ENCODE measurements around the gene ITPRIPL2. TPM values are rescaled to one million over a fixed set of nuclear protein-coding genes. Genes with fewer than 3 reads are reported as not detected.

Gene ITPRIPL2
- polyA plus RNA-seq, 1 donor from 2014 or later, result not detected

DNA sequence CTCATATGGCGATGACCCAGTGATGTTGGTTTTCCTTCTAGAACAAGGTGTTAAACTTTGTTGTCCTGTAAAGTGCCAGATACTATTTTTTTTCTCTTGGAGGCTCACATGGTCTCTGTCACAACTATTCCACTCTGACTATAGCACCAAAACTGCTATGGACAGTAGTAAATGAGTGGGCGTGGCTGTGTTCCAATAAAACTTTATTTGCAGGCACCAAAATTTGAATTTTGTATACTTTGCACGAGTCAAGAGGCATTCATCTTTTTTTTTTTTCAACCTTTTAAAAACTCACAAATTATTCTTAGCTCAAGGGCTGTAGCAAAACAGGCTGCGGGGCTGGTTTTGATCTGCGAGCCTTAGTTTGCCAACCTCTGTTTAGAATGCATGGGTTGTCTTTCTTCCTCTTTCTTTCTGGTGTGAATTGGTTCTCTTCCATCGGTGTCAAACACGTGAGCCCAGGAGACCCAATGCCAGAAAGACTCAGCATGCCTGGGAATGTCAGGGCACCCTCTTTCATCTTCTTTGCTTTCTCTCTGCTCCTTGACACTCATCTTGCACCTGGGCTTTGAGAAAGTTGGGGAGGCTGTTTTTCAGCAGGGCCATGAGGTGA is 56.4 kb downstream of the ITPRIPL2 start:
- Histone ChIP-seq H3K9ac (ENCODE audit: low read length) (no peak overlapping the region), H3K27me3 (ENCODE audit: insufficient read depth, low read depth, low read length) (peaks cover 9% of the 10 kb centered on the region), H3K27ac (ENCODE audit: low read length) (no peak overlapping the region)

More for the DNA sequence above, 56.4 kb downstream of the ITPRIPL2 start:
- H2AFZ ChIP-seq (ENCODE audit: low read depth, low read length), result no peak overlapping the region
- TF ChIP-seq, protein P1, sequence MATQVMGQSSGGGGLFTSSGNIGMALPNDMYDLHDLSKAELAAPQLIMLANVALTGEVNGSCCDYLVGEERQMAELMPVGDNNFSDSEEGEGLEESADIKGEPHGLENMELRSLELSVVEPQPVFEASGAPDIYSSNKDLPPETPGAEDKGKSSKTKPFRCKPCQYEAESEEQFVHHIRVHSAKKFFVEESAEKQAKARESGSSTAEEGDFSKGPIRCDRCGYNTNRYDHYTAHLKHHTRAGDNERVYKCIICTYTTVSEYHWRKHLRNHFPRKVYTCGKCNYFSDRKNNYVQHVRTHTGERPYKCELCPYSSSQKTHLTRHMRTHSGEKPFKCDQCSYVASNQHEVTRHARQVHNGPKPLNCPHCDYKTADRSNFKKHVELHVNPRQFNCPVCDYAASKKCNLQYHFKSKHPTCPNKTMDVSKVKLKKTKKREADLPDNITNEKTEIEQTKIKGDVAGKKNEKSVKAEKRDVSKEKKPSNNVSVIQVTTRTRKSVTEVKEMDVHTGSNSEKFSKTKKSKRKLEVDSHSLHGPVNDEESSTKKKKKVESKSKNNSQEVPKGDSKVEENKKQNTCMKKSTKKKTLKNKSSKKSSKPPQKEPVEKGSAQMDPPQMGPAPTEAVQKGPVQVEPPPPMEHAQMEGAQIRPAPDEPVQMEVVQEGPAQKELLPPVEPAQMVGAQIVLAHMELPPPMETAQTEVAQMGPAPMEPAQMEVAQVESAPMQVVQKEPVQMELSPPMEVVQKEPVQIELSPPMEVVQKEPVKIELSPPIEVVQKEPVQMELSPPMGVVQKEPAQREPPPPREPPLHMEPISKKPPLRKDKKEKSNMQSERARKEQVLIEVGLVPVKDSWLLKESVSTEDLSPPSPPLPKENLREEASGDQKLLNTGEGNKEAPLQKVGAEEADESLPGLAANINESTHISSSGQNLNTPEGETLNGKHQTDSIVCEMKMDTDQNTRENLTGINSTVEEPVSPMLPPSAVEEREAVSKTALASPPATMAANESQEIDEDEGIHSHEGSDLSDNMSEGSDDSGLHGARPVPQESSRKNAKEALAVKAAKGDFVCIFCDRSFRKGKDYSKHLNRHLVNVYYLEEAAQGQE (IDR thresholded peaks at IDR 0.05; ENCODE audit: borderline replicate concordance), result no peak
- no peak for TF ChIP-seq MXI1 (conservative IDR thresholded peaks at IDR 0.05; ENCODE audit: poor library complexity, severe bottlenecking)
- no peaks in the 10 kb centered on the region for H3K36me3 ChIP-seq (ENCODE audit: insufficient read depth, low read length)
- H3F3A ChIP-seq (ENCODE audit: insufficient read depth, low read length, poor library complexity, severe bottlenecking), result no peaks in the 10 kb centered on the region
- H3K4me2 ChIP-seq (ENCODE audit: low read length), result no peak overlapping the region
- H3K9me3 ChIP-seq (ENCODE audit: low read length), result no peaks in the 10 kb centered on the region
- H3K79me2 ChIP-seq (replicated peaks; ENCODE audit: insufficient read depth, low read length), result no peaks in the 10 kb centered on the region
- H3K9me2 ChIP-seq (ENCODE audit: insufficient read depth, low read length), result no peaks in the 10 kb centered on the region
- no peak overlapping the region for H3K4me3 ChIP-seq (ENCODE audit: low read length)
- H4K20me1 ChIP-seq (ENCODE audit: insufficient read depth), result no peaks in the 10 kb centered on the region

Other genes with a start within 250 kb of the ITPRIPL2 start
- gene SMG1, start 187.6 kb upstream of the ITPRIPL2 start, polyA plus RNA-seq, result 26.3 and 32.7 TPM in 2 replicates
- gene TMC7, start 130.0 kb upstream of the ITPRIPL2 start, polyA plus RNA-seq, result 2.3 and 3.5 TPM in 2 replicates
- gene COQ7, start 46.4 kb upstream of the ITPRIPL2 start, polyA plus RNA-seq, result 38.5 and 47.0 TPM in 2 replicates
- gene SYT17, start 54.3 kb downstream of the ITPRIPL2 start, polyA plus RNA-seq, result 3.0 and 5.5 TPM in 2 replicates
- not detected in 2 replicates for gene CLEC19A, start 171.8 kb downstream of the ITPRIPL2 start, polyA plus RNA-seq

Measured in neural cell (in vitro differentiated cells).